Epithelial cell of proximal tubule (primary cell): Measurements from ENCODE around the gene JPH3. TPM values are rescaled to one million over a fixed set of nuclear protein-coding genes. Genes with fewer than 3 reads are reported as not detected.

ENCODE experiments used
- DNase-seq: peaks from one replicate; pipeline ENCODE4 v3.0.0-alpha.2; 2011; ENCODE audit warnings: low read depth
- H3K4me3 ChIP-seq: 2 replicates; pipeline ENCODE4 v1.5.1; 2011; ENCODE audit warnings: low read depth, mild to moderate bottlenecking, low read length
- CTCF ChIP-seq: conservative IDR thresholded peaks from 2 replicates; pipeline ENCODE4 v1.5.1; 2012; ENCODE audit warnings: low read depth, mild to moderate bottlenecking, low read length
- total RNA-seq: library from RNA; depleted of rRNA; stranded (reverse); fragments of >200 nt; gene quantifications from 2 replicates; pipeline ENCODE4 v1.2.3, GENCODE V29; 2015

The JPH3 gene
- total RNA-seq, 1 donor from 2014 or later: 0.40 TPM

- no peak for DNase-seq
- TF ChIP-seq CTCF: no peak
- no peak overlapping the region for H3K4me3 ChIP-seq
Observed at GRCh38 chr16:87669672-87670071, 67.4 kb downstream of the JPH3 start.

- H3K4me3 ChIP-seq: no peak overlapping the region
- no peak for DNase-seq
- TF ChIP-seq CTCF: no peak
Observed at GRCh38 chr16:87671221-87671620, 68.9 kb downstream of the JPH3 start.

- no peak for DNase-seq
- no peak overlapping the region for H3K4me3 ChIP-seq
- no peak for TF ChIP-seq CTCF
Observed at GRCh38 chr16:87671715-87672270, 69.5 kb downstream of the JPH3 start.

GRCh38 chr16:87674419-87674818, 72.1 kb downstream of the JPH3 start:
- H3K4me3 ChIP-seq: no peak overlapping the region
- TF ChIP-seq CTCF: no peak
- DNase-seq: no peak

GRCh38 chr16:87675111-87675719, 72.9 kb downstream of the JPH3 start:
- H3K4me3 ChIP-seq: no peak overlapping the region
- DNase-seq: no peak
- no peak for TF ChIP-seq CTCF

- no peak for DNase-seq
- H3K4me3 ChIP-seq: no peak overlapping the region
- TF ChIP-seq CTCF: no peak
Observed at GRCh38 chr16:87677830-87678229, 75.5 kb downstream of the JPH3 start.

- H3K4me3 ChIP-seq: no peak overlapping the region
- no peak for TF ChIP-seq CTCF
- no peak for DNase-seq
Observed at GRCh38 chr16:87678618-87679017, 76.3 kb downstream of the JPH3 start.
